ENCODE results near the gene ARHGAP22.

GRCh38 chr10:48568131-48568530 is 36.7 kb downstream of the ARHGAP22 start:
- TF ChIP-seq, protein P1, sequence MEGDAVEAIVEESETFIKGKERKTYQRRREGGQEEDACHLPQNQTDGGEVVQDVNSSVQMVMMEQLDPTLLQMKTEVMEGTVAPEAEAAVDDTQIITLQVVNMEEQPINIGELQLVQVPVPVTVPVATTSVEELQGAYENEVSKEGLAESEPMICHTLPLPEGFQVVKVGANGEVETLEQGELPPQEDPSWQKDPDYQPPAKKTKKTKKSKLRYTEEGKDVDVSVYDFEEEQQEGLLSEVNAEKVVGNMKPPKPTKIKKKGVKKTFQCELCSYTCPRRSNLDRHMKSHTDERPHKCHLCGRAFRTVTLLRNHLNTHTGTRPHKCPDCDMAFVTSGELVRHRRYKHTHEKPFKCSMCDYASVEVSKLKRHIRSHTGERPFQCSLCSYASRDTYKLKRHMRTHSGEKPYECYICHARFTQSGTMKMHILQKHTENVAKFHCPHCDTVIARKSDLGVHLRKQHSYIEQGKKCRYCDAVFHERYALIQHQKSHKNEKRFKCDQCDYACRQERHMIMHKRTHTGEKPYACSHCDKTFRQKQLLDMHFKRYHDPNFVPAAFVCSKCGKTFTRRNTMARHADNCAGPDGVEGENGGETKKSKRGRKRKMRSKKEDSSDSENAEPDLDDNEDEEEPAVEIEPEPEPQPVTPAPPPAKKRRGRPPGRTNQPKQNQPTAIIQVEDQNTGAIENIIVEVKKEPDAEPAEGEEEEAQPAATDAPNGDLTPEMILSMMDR (IDR thresholded peaks at IDR 0.05): no peak
- TF ChIP-seq POLR2A (IDR thresholded peaks at IDR 0.05): no peak
- no peak for TF ChIP-seq POLR2AphosphoS5 (IDR thresholded peaks at IDR 0.05)
